ENCODE results near the gene STXBP4.

- TF ChIP-seq CTCF (IDR thresholded peaks at IDR 0.05) (no peak), ZFX (IDR thresholded peaks at IDR 0.05; ENCODE audit: borderline replicate concordance) (no peak)
Measured at GRCh38 chr17:54979657-54980056, 11.1 kb downstream of the STXBP4 start.
